Coronary artery (tissue), 2 donors: ENCODE measurements around the gene CUL1.

Source experiments
- DNase-seq: peaks from one replicate; pipeline ENCODE4 v3.0.0-alpha.2; 2017; ENCODE audit warnings: low spot score
- H3K27ac ChIP-seq, 2 donors: fragments of 200-600 bp; sonication (generic); one replicate each; pipeline ENCODE4 v1.5.1; 2016 to 2019
- H3K4me3 ChIP-seq: fragments of 200-600 bp; sonication (generic); 2 replicates; pipeline ENCODE4 v1.5.1; 2016; ENCODE audit warnings: mild to moderate bottlenecking, moderate library complexity
- TF ChIP-seq, protein P1 (sequence below): fragments of 200-600 bp; sonication (generic); IDR thresholded peaks from one replicate; pipeline ENCODE4 v1.5.1; 2019; ENCODE audit warnings: antibody characterized with exemption

Gene CUL1

DNA sequence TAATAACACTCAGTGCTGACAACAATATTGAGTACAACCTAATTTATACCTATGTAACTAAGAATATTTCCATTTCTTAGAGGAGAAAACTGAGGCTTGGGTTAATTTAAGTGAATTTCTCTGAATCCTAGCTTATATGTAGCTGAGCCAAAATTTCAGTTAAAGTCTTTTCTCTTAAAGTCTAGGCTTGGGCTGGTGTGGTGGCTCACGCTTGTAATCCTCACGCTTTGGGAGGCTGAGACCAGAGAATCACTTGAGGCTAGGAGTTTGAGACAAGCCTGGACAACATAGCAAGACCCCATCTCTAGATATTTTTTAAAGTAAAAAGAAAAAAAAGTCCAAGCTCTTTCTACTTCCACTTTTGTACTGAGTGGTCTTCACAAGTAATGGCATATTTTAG is 92.1 kb downstream of the CUL1 start:
- no peak overlapping the region for H3K27ac ChIP-seq
- H3K4me3 ChIP-seq = no peak overlapping the region
- TF ChIP-seq, protein P1, sequence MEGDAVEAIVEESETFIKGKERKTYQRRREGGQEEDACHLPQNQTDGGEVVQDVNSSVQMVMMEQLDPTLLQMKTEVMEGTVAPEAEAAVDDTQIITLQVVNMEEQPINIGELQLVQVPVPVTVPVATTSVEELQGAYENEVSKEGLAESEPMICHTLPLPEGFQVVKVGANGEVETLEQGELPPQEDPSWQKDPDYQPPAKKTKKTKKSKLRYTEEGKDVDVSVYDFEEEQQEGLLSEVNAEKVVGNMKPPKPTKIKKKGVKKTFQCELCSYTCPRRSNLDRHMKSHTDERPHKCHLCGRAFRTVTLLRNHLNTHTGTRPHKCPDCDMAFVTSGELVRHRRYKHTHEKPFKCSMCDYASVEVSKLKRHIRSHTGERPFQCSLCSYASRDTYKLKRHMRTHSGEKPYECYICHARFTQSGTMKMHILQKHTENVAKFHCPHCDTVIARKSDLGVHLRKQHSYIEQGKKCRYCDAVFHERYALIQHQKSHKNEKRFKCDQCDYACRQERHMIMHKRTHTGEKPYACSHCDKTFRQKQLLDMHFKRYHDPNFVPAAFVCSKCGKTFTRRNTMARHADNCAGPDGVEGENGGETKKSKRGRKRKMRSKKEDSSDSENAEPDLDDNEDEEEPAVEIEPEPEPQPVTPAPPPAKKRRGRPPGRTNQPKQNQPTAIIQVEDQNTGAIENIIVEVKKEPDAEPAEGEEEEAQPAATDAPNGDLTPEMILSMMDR = no peak
- no peak for DNase-seq

DNA sequence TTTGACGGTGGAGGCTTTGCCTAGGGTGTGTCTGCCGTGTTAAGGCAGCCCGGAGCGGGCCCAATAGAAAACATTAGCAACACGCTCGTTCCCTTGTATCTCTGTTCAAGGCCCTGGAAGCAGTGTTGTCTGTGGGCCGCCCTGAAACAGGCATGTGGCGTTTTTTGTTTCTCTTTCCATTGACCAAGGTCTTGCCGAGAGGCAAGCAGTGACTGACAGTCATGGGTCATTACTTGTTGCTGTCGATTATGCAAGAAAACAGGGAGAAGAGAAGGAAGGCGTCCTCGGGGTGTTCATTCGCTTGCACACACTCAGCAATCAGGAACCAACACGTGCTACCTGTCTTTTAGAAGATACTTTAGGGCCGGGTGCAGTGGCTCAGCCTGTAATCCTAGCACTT is 92.8 kb downstream of the CUL1 start:
- H3K27ac ChIP-seq = no peak overlapping the region
- TF ChIP-seq, protein P1 = no peak
- no peak for DNase-seq
- H3K4me3 ChIP-seq = no peak overlapping the region

DNA sequence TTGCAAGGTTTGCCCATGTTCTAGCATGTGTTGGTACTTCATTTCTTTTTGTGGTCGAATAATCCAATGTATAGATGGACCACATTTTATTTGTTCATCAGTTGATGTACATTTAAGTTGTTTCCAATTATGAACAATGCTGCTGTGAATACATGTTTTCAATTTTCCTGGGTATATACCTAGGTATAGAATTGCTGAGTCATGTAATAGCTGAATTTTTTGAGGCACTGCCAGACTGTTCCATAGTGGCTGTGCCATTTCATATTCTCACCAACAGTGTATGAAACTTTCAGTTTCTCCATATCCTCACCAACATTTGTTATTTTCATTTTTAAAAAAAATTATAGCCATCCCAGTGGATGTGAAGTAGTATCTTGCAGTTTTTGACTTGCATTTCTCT is 94.9 kb downstream of the CUL1 start:
- TF ChIP-seq, protein P1 = no peak

DNA sequence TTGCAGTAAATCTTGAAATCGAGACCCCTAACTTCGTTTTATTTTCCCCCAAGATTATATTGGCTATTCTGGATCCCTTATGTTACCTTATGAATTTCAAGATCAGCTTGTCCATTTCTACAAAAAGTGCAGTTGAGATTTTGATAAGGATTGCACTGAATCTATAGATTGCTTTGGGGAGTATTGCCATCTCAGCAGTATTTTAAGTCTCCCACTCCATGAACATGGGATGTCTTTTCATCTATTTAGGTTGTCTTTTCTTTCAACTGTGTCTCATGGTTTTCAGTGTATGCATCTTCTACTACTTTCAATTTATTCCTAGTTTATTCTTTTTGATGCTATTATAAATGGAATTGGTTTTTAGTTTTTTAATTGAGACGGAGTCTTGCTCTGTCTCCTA is 95.8 kb downstream of the CUL1 start:
- TF ChIP-seq, protein P1 = no peak
- Histone ChIP-seq H3K4me3 (no peak overlapping the region), H3K27ac (no peak overlapping the region)
- DNase-seq = no peak

More for the DNA sequence above, 94.9 kb downstream of the CUL1 start:
- Histone ChIP-seq H3K27ac (no peak overlapping the region), H3K4me3 (no peak overlapping the region)
- DNase-seq = no peak

DNA sequence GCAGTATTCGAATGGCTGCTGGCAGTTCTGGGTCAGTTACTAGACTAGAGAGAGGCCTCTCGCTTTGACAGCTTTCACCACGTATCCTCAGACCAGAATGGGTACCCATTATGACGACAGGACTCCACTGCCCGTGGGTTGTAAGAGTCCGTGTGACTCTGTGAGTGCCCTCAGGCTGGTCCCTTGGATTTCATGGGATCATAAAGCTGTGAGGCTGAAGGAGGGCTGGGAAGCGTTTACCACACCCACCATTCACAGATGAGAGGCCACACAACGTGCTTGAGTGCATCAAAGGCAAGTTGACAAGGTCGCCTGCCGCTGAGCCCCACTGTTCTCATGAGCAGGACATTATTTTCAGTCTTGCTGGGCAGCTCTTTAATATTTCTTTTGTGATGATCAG is 98.1 kb downstream of the CUL1 start:
- Histone ChIP-seq H3K27ac (no peak overlapping the region), H3K4me3 (no peak overlapping the region)
- no peak for DNase-seq
- TF ChIP-seq, protein P1 = no peak

DNA sequence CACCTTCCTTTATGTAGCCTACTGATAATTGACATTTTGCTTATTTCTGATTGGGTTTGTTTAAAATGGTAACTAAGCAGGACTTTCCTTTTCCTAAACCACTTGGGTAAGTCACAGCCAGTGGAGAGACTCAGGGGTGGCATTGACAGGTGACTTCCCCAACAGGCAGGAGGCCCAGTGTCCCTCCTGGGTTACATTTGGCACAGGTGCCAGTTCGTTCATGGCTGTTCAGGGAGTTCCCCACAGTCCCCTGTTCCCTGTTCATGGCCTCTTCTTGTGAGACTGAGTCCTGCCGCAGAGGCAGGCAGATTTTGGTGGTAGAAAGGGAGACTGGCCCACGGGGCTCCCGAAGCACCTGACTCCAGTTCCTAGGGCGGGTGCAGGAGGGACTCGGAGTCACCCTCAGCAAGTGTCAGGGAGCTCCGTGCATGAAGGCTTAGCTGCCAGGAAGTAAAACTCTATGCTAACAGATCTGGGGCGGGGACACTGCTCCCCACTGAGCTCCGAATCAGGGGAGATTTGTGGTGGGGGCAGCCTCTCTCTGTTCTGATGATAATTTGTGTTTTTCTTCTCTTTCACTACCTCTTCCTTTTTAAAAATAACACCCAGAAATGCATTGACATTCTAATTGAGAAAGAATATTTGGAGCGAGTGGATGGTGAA is 101.3 kb downstream of the CUL1 start:
- DNase-seq = no peak
- TF ChIP-seq, protein P1 = no peak
- Histone ChIP-seq H3K4me3 (no peak overlapping the region), H3K27ac (no peak overlapping the region)

DNA sequence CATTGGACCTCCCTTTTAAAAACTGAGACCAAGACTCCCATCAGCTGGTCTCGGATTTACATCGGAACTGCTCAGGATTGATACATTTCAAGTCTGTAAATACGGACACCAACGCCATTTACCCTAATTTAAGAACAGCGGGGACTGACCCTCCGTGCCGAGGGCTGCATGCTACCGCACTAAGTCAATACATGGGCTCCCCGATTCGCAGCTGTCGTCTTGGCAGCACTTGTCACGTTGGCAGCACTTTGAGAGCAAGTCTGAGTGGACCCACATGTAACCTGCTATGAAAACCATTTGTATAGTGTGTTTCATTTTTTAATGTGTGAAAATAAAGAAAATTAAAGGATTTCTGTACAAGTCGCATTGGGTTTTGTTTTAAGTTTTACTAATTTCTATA is 102.0 kb downstream of the CUL1 start:
- H3K27ac ChIP-seq = no peak overlapping the region
- DNase-seq = no peak
- TF ChIP-seq, protein P1 = no peak
- H3K4me3 ChIP-seq = no peak overlapping the region
